HG03442 (cell line): ENCODE data around the gene PLEKHS1.
"Not testable (repeated sequence)": the region's sequence is repeated elsewhere in the genome, so short reads cannot be mapped to it uniquely, and the experiment has no call there.

Experiments
- ATAC-seq: cut with Tn5 transposase; IDR thresholded peaks from one replicate; pipeline ENCODE4 v1.9.1; 2021; ENCODE audit warnings: mild to moderate bottlenecking, moderate library complexity; ENCODE audit not compliant: unreplicated experiment

PLEKHS1 gene

DNA sequence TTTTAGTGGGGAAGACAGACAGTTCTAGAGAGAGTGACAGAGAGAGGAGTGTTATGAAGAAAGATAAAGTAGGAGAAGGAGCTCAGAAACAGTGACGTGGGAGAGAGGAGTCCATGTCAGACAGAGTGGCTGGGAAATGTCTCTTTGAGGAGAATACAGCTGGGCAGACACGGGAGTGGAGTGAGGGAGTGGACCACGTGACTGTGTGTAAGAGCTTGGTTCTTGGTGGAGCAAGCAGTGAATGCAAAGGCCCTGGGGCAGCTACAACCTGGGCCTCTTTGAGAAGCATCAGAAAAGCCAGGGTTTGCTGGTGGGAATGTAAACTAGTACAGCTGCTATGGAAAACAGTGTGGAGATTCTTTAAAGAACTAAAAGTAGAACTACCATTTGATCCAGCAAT, 11.9 kb upstream of the PLEKHS1 start:
- no peak for ATAC-seq

DNA sequence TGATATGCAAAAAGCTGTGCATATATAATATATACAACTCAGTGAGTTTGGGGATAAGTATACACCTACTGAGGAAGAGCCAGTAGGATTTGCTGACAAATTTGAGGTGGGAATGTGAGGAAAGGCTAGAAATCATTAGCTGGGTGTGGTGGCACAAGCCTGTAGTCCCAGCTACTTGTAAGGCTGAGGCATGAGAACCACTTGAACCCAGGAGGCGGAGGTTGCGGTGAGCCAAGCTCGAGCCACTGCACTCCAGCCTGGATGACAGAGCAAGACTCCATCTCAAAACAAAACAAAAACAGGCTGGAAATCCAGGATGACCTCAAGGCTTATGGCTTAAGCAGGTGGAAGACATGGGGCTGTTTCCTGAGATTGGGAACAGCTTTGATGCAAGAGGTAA, 10.6 kb upstream of the PLEKHS1 start:
- no peak for ATAC-seq

DNA sequence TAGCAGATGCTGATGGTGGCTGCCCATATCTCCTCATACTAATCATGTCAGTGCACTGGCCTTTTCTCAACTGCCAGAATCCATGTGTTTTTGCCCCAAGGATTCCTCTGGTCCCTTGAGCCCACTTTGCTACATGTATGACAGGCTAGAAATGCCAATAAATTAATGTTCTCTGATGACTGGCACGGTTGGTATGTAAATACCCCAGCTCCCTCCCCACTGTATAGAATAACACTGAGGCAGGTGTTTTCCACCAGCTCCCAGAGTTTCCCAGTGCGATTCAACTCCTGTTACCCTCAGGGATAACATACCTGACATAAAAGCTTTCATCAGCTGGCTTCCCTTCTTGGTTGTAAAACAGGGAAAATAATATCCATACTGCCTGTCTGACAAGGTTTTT, 9.0 kb upstream of the PLEKHS1 start:
- no peak for ATAC-seq

DNA sequence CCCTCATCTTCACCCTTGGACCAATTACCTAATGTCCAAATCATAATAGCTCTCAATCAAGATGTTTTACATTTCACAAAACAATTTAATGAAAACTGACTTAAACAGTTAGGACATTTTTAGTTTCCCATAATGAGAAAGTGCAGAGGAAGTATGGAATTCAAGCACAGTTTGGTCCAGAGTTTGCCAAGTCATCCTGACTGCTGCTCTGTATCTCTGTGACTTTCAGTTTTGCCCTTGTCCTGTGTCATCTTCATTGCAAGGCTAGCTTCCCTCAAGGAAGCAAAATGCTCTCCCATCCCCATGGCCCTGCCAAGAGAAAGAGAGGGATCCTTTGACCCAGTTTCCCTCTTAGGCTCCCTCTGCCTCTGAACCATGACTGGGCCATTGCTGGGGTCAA, 7.9 kb upstream of the PLEKHS1 start:
- no peak for ATAC-seq

DNA sequence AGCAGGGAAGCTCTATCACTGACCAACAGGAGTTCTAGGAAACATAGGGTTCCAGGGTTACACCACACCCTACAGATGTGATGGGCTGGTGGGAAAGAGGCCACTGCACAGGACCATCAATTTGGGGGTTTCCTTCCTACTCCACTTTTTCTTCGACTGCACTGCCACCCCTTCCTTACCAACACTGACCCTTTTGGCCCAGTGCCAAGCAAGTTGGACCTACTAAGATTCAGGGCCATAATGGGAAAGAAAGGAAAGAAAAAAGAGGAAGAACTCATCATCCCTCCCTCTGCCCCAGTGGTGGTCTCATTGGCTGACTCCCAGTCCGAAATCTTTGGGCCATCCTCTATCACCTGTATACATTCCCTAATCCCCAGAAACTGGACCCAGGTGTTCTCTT, 6.1 kb upstream of the PLEKHS1 start:
- ATAC-seq: no peak

DNA sequence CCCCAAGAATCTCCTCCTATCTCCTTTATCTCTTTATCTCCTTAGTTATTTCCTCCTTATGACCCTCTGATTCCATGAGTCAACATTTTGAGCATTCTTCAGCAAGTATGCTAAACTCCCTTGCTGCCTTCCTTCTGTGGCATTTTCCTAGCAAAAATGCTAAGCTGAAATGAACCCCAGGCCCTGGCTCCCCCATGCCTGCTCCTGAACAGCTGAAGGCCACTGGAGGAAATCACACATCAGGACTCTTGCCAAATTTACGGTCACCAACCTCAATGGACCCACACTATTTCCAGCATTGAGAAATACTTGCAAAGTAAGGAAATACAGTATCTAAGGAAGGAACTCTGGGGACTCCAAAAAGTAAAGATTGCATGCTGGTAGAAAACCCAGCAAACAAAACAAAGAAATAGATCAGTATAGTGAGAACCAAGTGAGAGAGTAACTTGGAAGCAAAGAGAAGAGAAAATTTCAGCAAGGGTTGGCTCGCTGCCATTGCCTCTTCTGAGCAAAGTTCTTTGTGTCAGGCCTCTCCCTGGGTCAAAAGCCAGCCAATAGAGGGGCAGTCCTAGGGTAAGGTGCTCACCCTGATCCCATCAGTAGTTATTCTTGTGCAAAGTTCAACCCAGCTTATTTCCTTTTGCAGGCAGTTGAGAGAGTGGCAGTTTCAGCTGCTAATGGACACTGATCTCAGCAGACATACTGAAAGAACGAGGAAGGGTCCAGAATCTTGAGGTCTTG, 5.1 kb upstream of the PLEKHS1 start:
- no peak for ATAC-seq

DNA sequence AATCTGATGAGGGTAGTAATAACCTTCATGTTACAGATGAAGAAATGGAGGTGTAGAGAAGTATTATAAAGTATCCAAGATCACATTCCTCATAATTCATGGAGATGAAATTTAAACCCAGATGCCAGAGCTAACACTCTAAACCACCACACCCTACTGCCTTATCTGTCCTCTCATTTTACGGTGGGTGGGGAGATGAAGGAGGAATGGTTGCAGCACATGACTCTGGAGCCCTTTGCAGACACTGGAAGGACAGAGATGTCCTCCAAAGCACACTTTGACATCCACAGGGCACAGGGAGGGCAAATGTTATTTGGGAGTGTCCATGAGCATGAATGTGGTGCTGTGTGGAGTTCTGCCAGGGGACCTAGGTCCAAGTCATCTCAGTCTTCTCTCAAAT, 1.1 kb downstream of the PLEKHS1 start:
- ATAC-seq: no peak

DNA sequence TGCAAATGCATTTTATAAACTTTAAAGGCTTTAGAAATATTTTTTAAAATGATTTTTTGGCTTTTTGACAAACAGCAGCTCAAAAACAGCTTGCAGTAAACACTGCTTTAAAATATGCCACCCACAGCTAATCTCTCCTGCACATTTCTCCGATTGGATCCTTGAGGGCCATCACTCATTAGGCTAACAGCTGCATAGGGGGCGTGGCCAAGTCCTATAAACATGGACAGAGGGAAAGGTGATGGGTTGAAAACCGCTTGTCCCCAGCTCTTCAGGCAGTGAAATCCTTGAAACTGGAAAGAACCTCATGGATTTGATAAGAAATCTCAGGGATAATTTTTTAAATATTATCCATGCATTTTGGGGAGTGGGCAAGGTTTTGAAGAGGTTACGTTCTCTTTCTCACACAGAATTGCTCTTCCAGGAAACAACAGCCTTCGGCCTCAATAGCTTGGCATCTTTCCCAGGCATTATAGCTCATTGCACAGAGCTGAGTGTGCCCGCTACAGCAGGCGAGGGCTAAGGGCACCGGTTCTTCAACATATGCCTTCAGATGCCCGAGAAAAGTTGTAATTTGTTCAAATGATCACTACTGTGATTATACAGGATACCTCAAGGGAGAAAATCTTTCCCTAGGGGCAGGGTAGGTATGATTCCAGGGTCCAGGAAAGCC, 1.7 kb downstream of the PLEKHS1 start:
- ATAC-seq: no peak

DNA sequence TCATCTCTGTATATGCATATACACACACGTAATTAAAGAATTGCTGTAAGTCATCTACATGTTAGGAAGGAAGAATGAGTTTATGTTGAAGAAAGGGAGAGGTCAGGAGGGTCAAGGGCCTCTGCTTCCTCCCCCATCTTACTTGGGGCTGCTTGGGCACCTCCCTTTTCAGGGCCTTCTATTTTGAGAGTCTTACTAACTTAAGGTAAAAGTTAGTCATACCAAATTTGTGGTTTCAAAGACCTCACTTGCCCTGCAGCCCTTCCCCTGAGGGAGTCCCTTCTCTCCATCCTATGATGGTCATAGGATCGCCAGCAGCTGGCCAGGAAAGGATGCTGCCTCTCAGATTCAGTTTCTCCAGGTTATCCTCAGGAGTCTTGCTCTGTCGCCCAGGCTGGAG, 2.6 kb downstream of the PLEKHS1 start:
- no peak for ATAC-seq

DNA sequence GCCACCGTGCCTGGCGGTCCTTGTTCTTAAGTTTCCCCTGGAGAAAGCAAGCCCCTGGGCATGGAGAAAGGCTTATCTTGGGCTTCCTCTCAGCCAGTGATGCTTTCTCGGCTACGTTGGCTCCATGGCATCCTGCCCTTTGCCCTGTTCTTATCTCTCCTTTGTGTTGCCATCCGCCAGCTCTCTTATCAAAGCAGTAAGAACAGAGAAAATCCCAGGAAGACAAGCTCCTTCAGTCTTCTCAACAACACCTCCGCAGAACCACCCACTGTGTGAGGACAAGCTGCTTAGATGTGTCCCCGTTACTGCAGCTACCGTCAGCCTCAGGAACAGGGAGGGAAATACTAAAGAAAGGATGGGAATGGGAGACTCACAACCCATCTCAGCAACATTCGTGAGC, 3.3 kb downstream of the PLEKHS1 start:
- ATAC-seq: no peak

DNA sequence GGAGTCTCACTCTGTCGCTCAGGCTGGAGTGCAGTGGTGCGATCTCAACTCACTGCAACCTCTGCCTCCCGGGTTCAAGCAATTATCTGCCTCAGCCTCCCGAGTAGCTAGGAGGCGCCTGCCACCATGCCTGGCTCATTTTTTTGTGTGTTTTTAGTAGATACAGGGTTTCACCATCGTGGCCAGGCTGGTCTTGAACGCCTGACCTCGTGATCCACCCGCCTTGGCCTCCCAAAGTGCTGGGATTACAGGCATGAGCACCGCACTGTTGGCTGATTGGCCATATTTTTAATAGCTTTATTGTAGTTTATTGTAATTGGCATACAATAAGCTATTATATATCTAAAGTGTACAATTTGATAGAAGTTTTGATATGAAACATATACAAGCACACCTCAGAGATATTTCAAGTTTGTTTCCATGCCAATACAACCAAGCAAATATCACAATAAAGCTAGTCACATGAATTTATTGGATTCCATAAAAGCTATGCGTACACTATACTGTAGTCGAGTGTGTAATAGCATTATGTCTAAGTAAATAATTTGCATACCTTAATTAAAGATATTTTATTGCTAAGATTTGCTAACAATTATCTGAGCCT, 5.6 kb downstream of the PLEKHS1 start:
- ATAC-seq: no peak

DNA sequence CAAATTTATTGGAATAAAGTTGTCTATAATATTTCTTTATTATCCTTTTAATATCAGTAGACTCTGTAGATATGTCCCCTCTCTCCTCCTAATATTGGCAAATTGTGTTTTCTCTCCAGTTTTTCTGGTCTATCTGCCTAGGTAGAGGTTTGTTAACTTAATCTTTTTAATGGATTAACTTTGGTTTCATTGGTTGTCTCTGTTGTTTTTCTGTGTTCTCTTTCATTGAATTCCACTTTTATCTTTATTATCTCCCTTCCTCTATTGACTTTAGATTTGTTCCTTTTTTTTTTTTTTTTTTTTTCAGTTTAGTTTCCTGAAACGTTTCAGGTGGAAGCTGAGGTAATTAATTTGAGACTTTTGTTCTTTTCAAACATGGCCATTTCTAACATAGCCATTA, 10.6 kb downstream of the PLEKHS1 start:
- ATAC-seq: no peak

DNA sequence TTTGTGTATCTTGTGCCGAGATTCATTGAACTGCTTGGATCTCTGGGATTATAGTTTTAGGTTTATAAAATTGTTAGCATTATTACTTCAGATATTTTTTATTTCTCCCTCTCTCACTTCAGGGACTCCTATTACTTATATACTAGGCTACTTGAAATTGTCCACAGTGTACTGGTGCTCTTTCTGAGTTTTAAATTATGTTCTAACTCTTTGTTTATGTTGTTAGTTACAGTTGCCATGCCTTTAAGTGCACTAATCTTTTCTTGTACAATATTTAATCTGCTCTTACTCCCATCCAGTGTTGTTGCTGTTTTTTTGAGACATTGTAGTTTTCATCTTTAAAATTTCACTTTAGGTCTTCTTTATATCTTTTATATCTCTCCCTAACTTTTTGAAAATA, 13.1 kb downstream of the PLEKHS1 start:
- no peak for ATAC-seq

DNA sequence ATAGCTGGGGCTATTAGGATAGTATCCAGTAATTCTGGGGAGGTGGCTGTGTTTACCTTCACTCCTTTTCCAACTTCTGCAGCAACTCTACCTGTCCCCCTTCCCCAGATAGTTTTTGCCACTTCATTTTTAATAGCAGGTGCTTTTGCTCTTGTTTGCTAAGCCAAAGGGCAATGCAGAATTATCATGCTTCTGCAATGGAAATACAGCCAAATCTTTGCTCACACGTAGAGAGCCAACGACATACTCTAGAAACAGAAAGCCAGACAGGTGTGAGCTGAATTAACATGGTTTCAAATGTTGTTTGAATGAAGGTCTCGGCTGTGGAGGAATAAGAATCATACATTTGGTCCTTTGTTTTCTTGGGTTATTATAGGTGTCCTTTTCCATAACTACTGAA, 14.4 kb downstream of the PLEKHS1 start:
- no peak for ATAC-seq

DNA sequence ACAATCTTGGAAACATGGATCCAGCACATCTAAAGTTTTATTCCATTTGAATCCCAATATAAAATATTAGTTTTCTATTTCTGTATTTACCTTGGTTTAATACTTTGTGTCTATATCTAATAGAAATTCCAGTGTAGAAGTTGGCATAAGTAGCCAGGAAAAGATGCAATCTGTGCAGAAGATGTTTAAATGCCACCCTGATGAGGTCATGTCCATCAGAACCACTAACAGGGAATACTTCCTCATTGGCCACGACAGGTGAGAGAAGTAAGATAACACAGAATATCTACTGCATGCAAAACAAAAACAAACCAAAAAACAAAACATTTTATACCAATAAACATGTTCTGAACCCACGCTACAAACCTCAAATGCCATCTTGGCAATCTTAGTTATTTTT, 15.7 kb downstream of the PLEKHS1 start:
- no peak for ATAC-seq

DNA sequence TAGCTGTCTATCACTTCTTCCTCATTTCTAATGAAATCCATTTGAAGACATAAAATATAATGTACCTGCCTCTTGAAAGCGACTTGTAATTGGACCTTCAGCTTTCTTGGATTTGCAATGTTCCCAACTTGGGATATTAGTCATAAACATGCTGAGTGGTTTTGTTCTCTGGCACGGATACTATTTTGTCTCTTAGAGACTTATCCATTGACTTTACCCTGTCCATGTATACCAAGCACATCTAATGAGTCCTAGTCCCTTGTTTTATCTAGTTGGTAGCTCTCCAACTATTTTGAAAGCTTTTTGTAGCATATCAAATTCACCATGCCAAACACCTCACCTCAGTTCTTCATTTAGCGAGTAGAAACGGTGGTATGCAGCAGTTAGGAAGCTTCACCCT, 18.9 kb downstream of the PLEKHS1 start:
- no peak for ATAC-seq

DNA sequence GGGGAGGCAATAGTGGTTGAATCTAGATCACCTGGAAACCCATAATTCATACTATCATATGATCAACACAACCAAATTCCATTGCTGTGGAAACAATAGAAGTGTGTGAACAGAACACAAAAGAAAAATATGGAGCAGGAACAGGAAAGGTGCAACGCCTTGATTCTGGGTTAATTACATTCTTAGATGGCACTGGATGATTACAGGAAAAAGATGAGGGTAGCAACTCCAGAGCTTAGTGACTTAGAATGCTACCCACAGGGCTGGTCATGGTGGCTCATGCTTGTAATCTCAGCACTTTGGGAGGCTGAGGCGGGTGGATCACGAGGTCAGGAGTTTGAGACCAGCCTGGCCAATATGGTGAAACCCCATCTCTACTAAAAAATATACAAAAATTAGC, 19.6 kb downstream of the PLEKHS1 start:
- not testable (repeated sequence) for ATAC-seq

DNA sequence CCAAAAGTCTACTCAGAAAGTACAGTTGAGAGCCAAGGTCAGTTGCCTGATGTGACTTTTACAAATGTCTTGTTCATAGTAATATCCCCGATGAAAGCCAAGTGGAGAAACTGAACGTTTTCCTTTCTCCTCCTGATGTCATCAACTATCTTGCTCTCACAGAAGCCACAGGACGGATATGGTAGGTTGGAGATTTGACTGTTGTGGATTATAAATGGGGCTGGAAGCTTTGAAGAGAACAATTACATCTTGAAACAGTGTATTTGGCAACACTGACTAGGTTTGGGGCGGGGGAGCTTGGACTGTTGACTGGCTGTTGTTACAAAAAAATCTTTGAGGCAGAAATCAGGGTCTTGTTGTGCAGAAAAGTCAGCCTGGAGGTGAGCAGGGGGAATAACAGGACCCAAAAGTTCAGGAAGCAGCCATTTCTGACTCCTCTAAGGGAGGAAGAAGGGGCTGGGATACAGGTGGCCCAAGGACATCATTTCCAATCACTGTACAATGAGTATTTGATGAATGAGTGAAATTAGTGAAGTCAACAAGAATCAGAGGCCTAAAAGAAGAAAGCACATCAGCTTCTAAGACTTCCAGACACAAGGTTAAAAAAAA, 24.3 kb downstream of the PLEKHS1 start:
- ATAC-seq: no peak

DNA sequence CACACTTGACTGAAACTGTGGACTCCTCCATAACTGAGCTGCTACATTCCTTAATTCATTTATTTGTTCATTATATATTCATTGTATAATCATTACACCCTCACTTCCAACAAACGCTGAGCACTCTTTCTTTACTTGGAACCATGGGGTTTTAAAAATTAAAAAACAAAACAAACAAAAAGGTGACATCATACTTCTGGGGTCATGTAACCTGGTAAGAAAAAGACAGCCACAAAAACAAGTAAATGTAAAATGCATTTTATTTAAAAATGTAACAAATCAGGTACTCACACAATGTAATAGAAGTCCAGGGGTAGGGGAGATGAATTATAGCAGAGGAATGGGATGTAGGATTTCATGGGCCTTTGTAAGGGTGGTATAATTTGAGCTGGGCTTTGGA, 25.1 kb downstream of the PLEKHS1 start:
- ATAC-seq: no peak

DNA sequence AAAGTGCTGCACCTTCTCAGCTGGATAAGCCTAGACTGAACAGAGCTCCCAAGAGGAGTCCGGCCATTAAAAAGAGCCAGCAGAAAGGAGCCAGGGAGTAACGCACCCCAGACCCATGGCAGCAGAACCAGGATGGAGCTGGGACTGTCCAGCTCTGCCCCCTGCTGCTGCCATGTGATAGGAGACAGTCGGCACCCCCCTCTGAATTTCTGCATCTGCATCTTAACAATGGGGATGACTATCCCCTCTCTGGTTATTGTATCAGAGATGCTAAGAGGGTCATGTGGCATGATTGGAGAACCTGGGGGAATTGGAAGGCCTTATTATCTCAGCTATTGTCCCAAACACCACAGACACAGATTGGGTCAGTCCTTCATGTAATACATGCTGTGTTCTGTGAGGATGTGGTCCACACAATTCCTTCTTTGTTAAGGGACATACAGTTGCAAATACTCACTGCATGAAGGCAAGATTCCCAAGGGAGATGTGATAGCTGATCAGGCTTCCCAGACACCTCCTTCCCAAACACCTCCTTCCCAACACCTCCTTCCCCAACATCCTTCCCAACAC, 29.3 kb downstream of the PLEKHS1 start:
- no peak for ATAC-seq

DNA sequence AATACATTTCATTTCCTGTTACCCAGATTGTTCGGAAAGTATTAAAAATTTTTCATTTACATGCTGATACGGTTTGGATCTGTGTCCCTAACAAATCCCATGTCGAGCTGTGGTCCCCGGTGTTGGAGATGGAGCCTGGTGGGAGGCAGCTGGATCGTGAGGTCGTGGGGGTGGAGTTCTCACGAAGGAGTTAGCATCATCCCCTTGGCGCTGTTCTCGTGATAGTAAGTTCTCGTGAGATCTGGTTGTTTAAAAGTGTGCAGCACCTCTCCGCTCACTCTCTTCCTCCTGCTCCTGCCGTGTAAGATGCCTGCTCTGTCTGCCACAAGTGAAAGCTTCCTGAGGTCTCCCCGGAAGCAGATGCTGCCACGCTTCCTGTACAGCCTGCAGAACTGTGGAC, 30.9 kb downstream of the PLEKHS1 start:
- ATAC-seq: no peak
